Measurements from ENCODE around the gene MAN2B2.

GRCh38 chr4:6610856-6611430 lies 36.0 kb downstream of the MAN2B2 start:
- no peak for TF ChIP-seq CTCF (IDR thresholded peaks at IDR 0.05)
- TF ChIP-seq POLR2A (IDR thresholded peaks at IDR 0.05) = no peak
